Measurements from ENCODE around the gene EXOSC10. TPM values are rescaled to one million over a fixed set of nuclear protein-coding genes. Genes with fewer than 3 reads are reported as not detected.
"Not testable (repeated sequence)": the region's sequence is repeated elsewhere in the genome, so short reads cannot be mapped to it uniquely, and the experiment has no call there.

The EXOSC10 gene
- total RNA-seq, 1 donor from 2014 or later: 28.2 TPM

- peaks cover 36 to 46% (median 46%) of the 10 kb centered on the region in 3 donors for H3K36me3 ChIP-seq (ENCODE audit: control insufficient read depth in 3 of 3, insufficient read depth in 3 of 3, low read length in 3 of 3)
- H3K27me3 ChIP-seq (ENCODE audit: control insufficient read depth in 3 of 3, insufficient read depth in 3 of 3, low read length in 3 of 3): no peaks in the 10 kb centered on the region
- no peak overlapping the region for H3K4me3 ChIP-seq (ENCODE audit: low read length in 3 of 3)
- H3K4me1 ChIP-seq (ENCODE audit: control insufficient read depth in 3 of 3, insufficient read depth in 3 of 3, low read length in 3 of 3): peaks cover 4 to 13% (median 5%) of the 10 kb centered on the region in 3 donors
- no peak overlapping the region for H3K9ac ChIP-seq (ENCODE audit: low read depth in 1 of 3, low read length in 3 of 3)
- no peaks in the 10 kb centered on the region for H3K9me3 ChIP-seq (ENCODE audit: control insufficient read depth in 3 of 3, low read length in 3 of 3)
- H3K27ac ChIP-seq (ENCODE audit: low read depth, low read length): no peak overlapping the region
Observed at GRCh38 chr1:11064942-11065341, 34.7 kb downstream of the EXOSC10 start.

GRCh38 chr1:11063937-11064537, 35.6 kb downstream of the EXOSC10 start:
- H3K9me3 ChIP-seq (ENCODE audit: control insufficient read depth in 3 of 3, low read length in 3 of 3); H3K27me3 ChIP-seq (ENCODE audit: control insufficient read depth in 3 of 3, insufficient read depth in 3 of 3, low read length in 3 of 3); H3K27ac ChIP-seq (ENCODE audit: low read depth, low read length); H3K4me3 ChIP-seq (ENCODE audit: low read length in 3 of 3); H3K9ac ChIP-seq (ENCODE audit: low read depth in 1 of 3, low read length in 3 of 3): not testable (repeated sequence)
- peaks cover 8 to 17% (median 10%) of the 10 kb centered on the region in 3 donors for H3K4me1 ChIP-seq (ENCODE audit: control insufficient read depth in 3 of 3, insufficient read depth in 3 of 3, low read length in 3 of 3)
- peaks cover 27 to 37% (median 37%) of the 10 kb centered on the region in 3 donors for H3K36me3 ChIP-seq (ENCODE audit: control insufficient read depth in 3 of 3, insufficient read depth in 3 of 3, low read length in 3 of 3)

GRCh38 chr1:11062965-11063401, 36.7 kb downstream of the EXOSC10 start:
- Histone ChIP-seq H3K4me3 (ENCODE audit: low read length in 3 of 3) (no peak overlapping the region), H3K27ac (ENCODE audit: low read depth, low read length) (no peak overlapping the region), H3K27me3 (ENCODE audit: control insufficient read depth in 3 of 3, insufficient read depth in 3 of 3, low read length in 3 of 3) (no peaks in the 10 kb centered on the region), H3K9ac (ENCODE audit: low read depth in 1 of 3, low read length in 3 of 3) (no peak overlapping the region), H3K4me1 (ENCODE audit: control insufficient read depth in 3 of 3, insufficient read depth in 3 of 3, low read length in 3 of 3) (peaks cover 14 to 23% (median 16%) of the 10 kb centered on the region in 3 donors), H3K36me3 (ENCODE audit: control insufficient read depth in 3 of 3, insufficient read depth in 3 of 3, low read length in 3 of 3) (peaks cover 17 to 27% (median 26%) of the 10 kb centered on the region in 3 donors), H3K9me3 (ENCODE audit: control insufficient read depth in 3 of 3, low read length in 3 of 3) (no peaks in the 10 kb centered on the region)

- Histone ChIP-seq H3K9ac (ENCODE audit: low read depth in 1 of 3, low read length in 3 of 3) (peak overlapping the region in 1 of 3 donors; percentile 28), H3K4me1 (ENCODE audit: control insufficient read depth in 3 of 3, insufficient read depth in 3 of 3, low read length in 3 of 3) (peaks cover 14 to 23% (median 16%) of the 10 kb centered on the region in 3 donors), H3K9me3 (ENCODE audit: control insufficient read depth in 3 of 3, low read length in 3 of 3) (no peaks in the 10 kb centered on the region), H3K27me3 (ENCODE audit: control insufficient read depth in 3 of 3, insufficient read depth in 3 of 3, low read length in 3 of 3) (no peaks in the 10 kb centered on the region), H3K36me3 (ENCODE audit: control insufficient read depth in 3 of 3, insufficient read depth in 3 of 3, low read length in 3 of 3) (peaks cover 15 to 22% (median 21%) of the 10 kb centered on the region in 3 donors), H3K4me3 (ENCODE audit: low read length in 3 of 3) (no peak overlapping the region), H3K27ac (ENCODE audit: low read depth, low read length) (no peak overlapping the region)
Observed at GRCh38 chr1:11061652-11062365, 37.9 kb downstream of the EXOSC10 start.

- Histone ChIP-seq H3K36me3 (ENCODE audit: control insufficient read depth in 3 of 3, insufficient read depth in 3 of 3, low read length in 3 of 3) (peaks cover 18 to 22% (median 18%) of the 10 kb centered on the region in 3 donors), H3K4me3 (ENCODE audit: low read length in 3 of 3) (peak within 1 kb of the TSS; percentile 83 to 96 (median 95)), H3K27ac (ENCODE audit: low read depth, low read length) (peak within 1 kb of the TSS; percentile 50), H3K27me3 (ENCODE audit: control insufficient read depth in 3 of 3, insufficient read depth in 3 of 3, low read length in 3 of 3) (no peaks in the 10 kb centered on the region), H3K4me1 (ENCODE audit: control insufficient read depth in 3 of 3, insufficient read depth in 3 of 3, low read length in 3 of 3) (peaks cover 14 to 23% (median 16%) of the 10 kb centered on the region in 3 donors), H3K9me3 (ENCODE audit: control insufficient read depth in 3 of 3, low read length in 3 of 3) (no peaks in the 10 kb centered on the region), H3K9ac (ENCODE audit: low read depth in 1 of 3, low read length in 3 of 3) (peak within 1 kb of the TSS; percentile 82 to 91 (median 86))
Observed at GRCh38 chr1:11059968-11060830, 39.5 kb downstream of the EXOSC10 start, which contains the start of gene SRM. SRM (minus strand) TSS chr1:11060018; CDS start chr1:11059943, 75 bp downstream.

GRCh38 chr1:11059155-11059967, 40.3 kb downstream of the EXOSC10 start:
- peak overlapping the region; percentile 70 to 83 (median 82) for H3K4me3 ChIP-seq (ENCODE audit: low read length in 3 of 3)
- peaks cover 14 to 23% (median 16%) of the 10 kb centered on the region in 3 donors for H3K4me1 ChIP-seq (ENCODE audit: control insufficient read depth in 3 of 3, insufficient read depth in 3 of 3, low read length in 3 of 3)
- no peak overlapping the region for H3K27ac ChIP-seq (ENCODE audit: low read depth, low read length)
- H3K9me3 ChIP-seq (ENCODE audit: control insufficient read depth in 3 of 3, low read length in 3 of 3): no peaks in the 10 kb centered on the region
- H3K27me3 ChIP-seq (ENCODE audit: control insufficient read depth in 3 of 3, insufficient read depth in 3 of 3, low read length in 3 of 3): no peaks in the 10 kb centered on the region
- peak overlapping the region; percentile 77 to 91 (median 82) for H3K9ac ChIP-seq (ENCODE audit: low read depth in 1 of 3, low read length in 3 of 3)
- H3K36me3 ChIP-seq (ENCODE audit: control insufficient read depth in 3 of 3, insufficient read depth in 3 of 3, low read length in 3 of 3): peaks cover 15 to 17% (median 17%) of the 10 kb centered on the region in 3 donors

- no peaks in the 10 kb centered on the region for H3K27me3 ChIP-seq (ENCODE audit: control insufficient read depth in 3 of 3, insufficient read depth in 3 of 3, low read length in 3 of 3)
- peak overlapping the region; percentile 77 to 91 (median 82) for H3K9ac ChIP-seq (ENCODE audit: low read depth in 1 of 3, low read length in 3 of 3)
- no peaks in the 10 kb centered on the region for H3K9me3 ChIP-seq (ENCODE audit: control insufficient read depth in 3 of 3, low read length in 3 of 3)
- H3K4me1 ChIP-seq (ENCODE audit: control insufficient read depth in 3 of 3, insufficient read depth in 3 of 3, low read length in 3 of 3): peaks cover 14 to 23% (median 16%) of the 10 kb centered on the region in 3 donors
- H3K27ac ChIP-seq (ENCODE audit: low read depth, low read length): no peak overlapping the region
- peak overlapping the region; percentile 70 to 83 (median 82) for H3K4me3 ChIP-seq (ENCODE audit: low read length in 3 of 3)
- peaks cover 15 to 19% (median 17%) of the 10 kb centered on the region in 3 donors for H3K36me3 ChIP-seq (ENCODE audit: control insufficient read depth in 3 of 3, insufficient read depth in 3 of 3, low read length in 3 of 3)
Observed at GRCh38 chr1:11058595-11059154, 41.0 kb downstream of the EXOSC10 start.

GRCh38 chr1:11058026-11058425, 41.6 kb downstream of the EXOSC10 start:
- H3K4me3 ChIP-seq (ENCODE audit: low read length in 3 of 3): no peak overlapping the region
- H3K9me3 ChIP-seq (ENCODE audit: control insufficient read depth in 3 of 3, low read length in 3 of 3): no peaks in the 10 kb centered on the region

GRCh38 chr1:11057477-11057876, 42.2 kb downstream of the EXOSC10 start:
- H3K9ac ChIP-seq (ENCODE audit: low read depth in 1 of 3, low read length in 3 of 3): no peak overlapping the region
- H3K4me3 ChIP-seq (ENCODE audit: low read length in 3 of 3): no peak overlapping the region
- peaks cover 14 to 28% (median 23%) of the 10 kb centered on the region in 3 donors for H3K4me1 ChIP-seq (ENCODE audit: control insufficient read depth in 3 of 3, insufficient read depth in 3 of 3, low read length in 3 of 3)
- H3K27ac ChIP-seq (ENCODE audit: low read depth, low read length): no peak overlapping the region
- no peaks in the 10 kb centered on the region for H3K9me3 ChIP-seq (ENCODE audit: control insufficient read depth in 3 of 3, low read length in 3 of 3)
- H3K36me3 ChIP-seq (ENCODE audit: control insufficient read depth in 3 of 3, insufficient read depth in 3 of 3, low read length in 3 of 3): peaks cover 13 to 19% (median 15%) of the 10 kb centered on the region in 3 donors
- H3K27me3 ChIP-seq (ENCODE audit: control insufficient read depth in 3 of 3, insufficient read depth in 3 of 3, low read length in 3 of 3): peaks cover 0 to 3% (median 0%) of the 10 kb centered on the region in 3 donors

More at GRCh38 chr1:11058026-11058425, 41.6 kb downstream of the EXOSC10 start:
- Histone ChIP-seq H3K27ac (ENCODE audit: low read depth, low read length) (no peak overlapping the region), H3K9ac (ENCODE audit: low read depth in 1 of 3, low read length in 3 of 3) (no peak overlapping the region), H3K4me1 (ENCODE audit: control insufficient read depth in 3 of 3, insufficient read depth in 3 of 3, low read length in 3 of 3) (peaks cover 14 to 25% (median 19%) of the 10 kb centered on the region in 3 donors), H3K36me3 (ENCODE audit: control insufficient read depth in 3 of 3, insufficient read depth in 3 of 3, low read length in 3 of 3) (peaks cover 14 to 19% (median 15%) of the 10 kb centered on the region in 3 donors), H3K27me3 (ENCODE audit: control insufficient read depth in 3 of 3, insufficient read depth in 3 of 3, low read length in 3 of 3) (no peaks in the 10 kb centered on the region)

Measured in skeletal muscle tissue (tissue), 4 donors.